ENCODE measurements around the gene ITGA11. TPM values are rescaled to one million over a fixed set of nuclear protein-coding genes. Genes with fewer than 3 reads are reported as not detected.

The ITGA11 gene
- total RNA-seq, 4 donors from 2014 or later: 3.3 to 15.8 (median 8.6) TPM

- 100% methylated on average over 2 of the region's 3 CpGs for WGBS
- no peaks in the 10 kb centered on the region for H3K9me3 ChIP-seq
- TF ChIP-seq POLR2AphosphoS5 (IDR thresholded peaks at IDR 0.05): no peak
- no peak for TF ChIP-seq EP300 (IDR thresholded peaks at IDR 0.05)
- no peak for TF ChIP-seq POLR2A (IDR thresholded peaks at IDR 0.05; ENCODE audit: low read depth)
- no peak for TF ChIP-seq CTCF (IDR thresholded peaks at IDR 0.05)
- no peak overlapping the region for H3K27ac ChIP-seq (replicated peaks in 1 of 4)
- H3K27me3 ChIP-seq: peaks cover 0 to 30% (median 0%) of the 10 kb centered on the region in 4 donors
- intact Hi-C loops (cut with DNase I): no loop called here
- no peak overlapping the region for H3K4me3 ChIP-seq
- peaks cover 2 to 17% (median 13%) of the 10 kb centered on the region in 4 donors for H3K4me1 ChIP-seq
- no peak for DNase-seq (ENCODE audit: extremely low spot score)
- H3K36me3 ChIP-seq: peaks cover 0 to 4% (median 0%) of the 10 kb centered on the region in 4 donors
Measured at GRCh38 chr15:68311859-68312557, 120.0 kb downstream of the ITGA11 start.

- DNase-seq (ENCODE audit: extremely low spot score): peak; percentile 82
- 90% methylated on average over 3 of the region's 3 CpGs for WGBS
- H3K4me1 ChIP-seq: peaks cover 8 to 22% (median 15%) of the 10 kb centered on the region in 4 donors
Measured at GRCh38 chr15:68311464-68311835, 120.5 kb downstream of the ITGA11 start.

GRCh38 chr15:68310804-68311463, 121.0 kb downstream of the ITGA11 start:
- intact Hi-C loops (cut with DNase I): no loop called here
- Histone ChIP-seq H3K36me3 (peaks cover 0 to 4% (median 0%) of the 10 kb centered on the region in 4 donors), H3K4me3 (no peak overlapping the region), H3K27me3 (peaks cover 0 to 20% (median 0%) of the 10 kb centered on the region in 4 donors), H3K9me3 (no peaks in the 10 kb centered on the region), H3K27ac (replicated peaks in 1 of 4) (no peak overlapping the region), H3K4me1 (peaks cover 5 to 22% (median 16%) of the 10 kb centered on the region in 4 donors)
- TF ChIP-seq POLR2AphosphoS5 (IDR thresholded peaks at IDR 0.05) (no peak), CTCF (IDR thresholded peaks at IDR 0.05) (no peak)
- WGBS: 90% methylated on average over 12 of the region's 22 CpGs
- DNase-seq (ENCODE audit: extremely low spot score): peak; percentile 86

More at GRCh38 chr15:68311464-68311835, 120.5 kb downstream of the ITGA11 start:
- H3K27me3 ChIP-seq: peaks cover 0 to 25% (median 0%) of the 10 kb centered on the region in 4 donors
- intact Hi-C loops (cut with DNase I): no loop called here
- H3K4me3 ChIP-seq: no peak overlapping the region
- TF ChIP-seq CTCF (IDR thresholded peaks at IDR 0.05) (no peak), POLR2AphosphoS5 (IDR thresholded peaks at IDR 0.05) (no peak), POLR2A (IDR thresholded peaks at IDR 0.05; ENCODE audit: low read depth) (no peak)
- peaks cover 0 to 4% (median 0%) of the 10 kb centered on the region in 4 donors for H3K36me3 ChIP-seq
- no peaks in the 10 kb centered on the region for H3K9me3 ChIP-seq
- no peak overlapping the region for H3K27ac ChIP-seq (replicated peaks in 1 of 4)

- Histone ChIP-seq H3K27ac (replicated peaks in 1 of 4) (no peak overlapping the region), H3K36me3 (peaks cover 0 to 4% (median 0%) of the 10 kb centered on the region in 4 donors), H3K4me1 (peaks cover 0 to 18% (median 14%) of the 10 kb centered on the region in 4 donors), H3K4me3 (no peak overlapping the region), H3K27me3 (peaks cover 0 to 13% (median 0%) of the 10 kb centered on the region in 4 donors), H3K9me3 (no peaks in the 10 kb centered on the region)
- 64% methylated on average over 7 of the region's 7 CpGs for WGBS
- intact Hi-C loops (cut with DNase I): no loop called here
- TF ChIP-seq POLR2AphosphoS5 (IDR thresholded peaks at IDR 0.05) (no peak), EP300 (IDR thresholded peaks at IDR 0.05) (no peak), CTCF (IDR thresholded peaks at IDR 0.05) (no peak), POLR2A (IDR thresholded peaks at IDR 0.05; ENCODE audit: low read depth) (no peak)
- DNase-seq (ENCODE audit: extremely low spot score): peak; percentile 81
Measured at GRCh38 chr15:68310178-68310803, 121.7 kb downstream of the ITGA11 start.
